Measurements from ENCODE around the gene RANBP1. TPM values are rescaled to one million over a fixed set of nuclear protein-coding genes. Genes with fewer than 3 reads are reported as not detected.
A peak's percentile ranks its signal among the peaks of the same experiment; 100 is the strongest.

The RANBP1 gene
- total RNA-seq, 2 experiments from 2014 or later: 359 to 372 TPM

DNA sequence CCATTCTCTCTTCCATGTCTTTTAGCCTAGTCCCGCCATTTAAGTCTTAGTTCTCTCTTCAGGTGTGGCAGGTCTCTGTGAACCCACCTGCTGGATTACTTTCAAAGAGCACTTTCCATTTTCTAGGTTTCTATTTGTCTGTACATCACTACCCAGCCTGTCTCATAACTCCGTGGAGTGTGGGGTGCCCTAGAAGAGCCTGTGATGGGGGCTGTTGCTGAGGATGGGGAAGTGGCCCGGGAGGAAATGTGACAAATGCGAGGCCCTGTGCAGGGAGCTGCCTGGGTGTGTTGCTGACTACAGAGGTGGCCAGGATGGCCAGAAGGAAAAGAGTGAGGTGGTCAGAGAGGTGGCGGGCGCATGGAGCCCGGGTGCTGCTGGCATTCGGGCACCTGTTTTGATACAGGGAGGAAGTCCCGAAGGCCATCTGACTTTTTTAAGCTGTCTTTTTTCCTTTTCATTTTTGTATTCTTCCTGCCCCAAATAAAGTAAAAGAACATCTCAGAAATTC is 25.1 kb upstream of the RANBP1 start:
- H3K27ac Mint-ChIP-seq: peak overlapping the region; percentile 46
- H3K36me3 Mint-ChIP-seq: peaks cover 87% of the 10 kb centered on the region
- ChIA-PET CTCF (interaction anchor here (1.9 kb wide), 1 partner anchor 9 kb away, joined by 5 read pairs; no protein-coding TSS in a partner anchor), POLR2A (interaction anchor here (1.3 kb wide), 1 partner anchor 18 kb away, joined by 3 read pairs; no protein-coding TSS in a partner anchor)
- DNase-seq: no peak
- peaks cover 42% of the 10 kb centered on the region for H3K4me1 Mint-ChIP-seq (ENCODE audit: low read depth)
- no peak overlapping the region for H3K4me3 Mint-ChIP-seq
- H3K27me3 Mint-ChIP-seq: no peaks in the 10 kb centered on the region
- intact Hi-C loops (cut with micrococcal nuclease): no loop called here
- no peaks in the 10 kb centered on the region for H3K9me3 Mint-ChIP-seq

DNA sequence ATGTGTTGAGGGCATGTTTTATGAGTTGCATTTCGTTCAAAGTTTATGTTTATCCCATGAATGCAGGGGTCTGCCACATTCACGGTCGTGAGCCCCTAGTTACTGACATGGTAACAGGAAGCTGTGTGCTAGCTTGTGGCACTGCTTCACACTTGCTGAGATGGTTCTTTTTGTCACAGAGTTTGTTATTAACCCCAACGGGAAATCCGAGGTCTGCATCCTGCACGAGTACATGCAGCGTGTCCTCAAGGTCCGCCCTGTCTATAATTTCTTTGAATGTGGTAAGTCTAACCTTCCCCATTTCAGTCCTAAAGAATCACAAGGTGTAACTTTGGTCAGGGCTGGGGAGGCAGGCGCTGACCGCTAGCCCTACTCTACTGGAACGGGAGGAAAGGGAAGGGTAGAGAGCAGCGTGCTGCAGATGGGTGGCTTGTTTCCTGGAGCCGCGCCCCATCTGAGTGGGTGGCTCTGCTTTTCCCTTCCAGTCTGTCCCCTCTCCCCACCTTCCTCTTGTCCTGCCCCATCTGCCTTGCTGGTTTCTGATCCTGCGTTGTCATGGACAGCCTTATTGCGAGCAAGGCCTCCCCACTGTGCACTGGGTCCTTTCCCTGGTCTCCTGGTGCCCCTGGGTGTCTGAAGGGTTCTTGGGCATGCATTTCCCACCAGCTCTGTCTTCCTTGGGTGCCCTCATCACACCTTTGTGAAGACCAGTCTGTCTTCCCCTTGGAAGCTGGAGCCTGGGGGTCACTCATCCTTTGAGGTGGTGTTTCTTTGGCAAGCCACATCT is 24.0 kb upstream of the RANBP1 start:
- peaks cover 87% of the 10 kb centered on the region for H3K36me3 Mint-ChIP-seq
- DNase-seq: no peak
- ChIA-PET POLR2A (interaction anchor here (1.3 kb wide), 1 partner anchor 17 kb away, joined by 3 read pairs; no protein-coding TSS in a partner anchor), CTCF (interaction anchor here (0.9 to 1.1 kb wide), 2 partner anchors 20 to 360 kb away, joined by 3 read pairs; no protein-coding TSS in a partner anchor)
- no peaks in the 10 kb centered on the region for H3K27me3 Mint-ChIP-seq
- H3K9me3 Mint-ChIP-seq: peaks cover 2% of the 10 kb centered on the region
- no peak overlapping the region for H3K4me3 Mint-ChIP-seq
- intact Hi-C loops (cut with micrococcal nuclease): no loop called here
- no peak overlapping the region for H3K27ac Mint-ChIP-seq
- peaks cover 44% of the 10 kb centered on the region for H3K4me1 Mint-ChIP-seq (ENCODE audit: low read depth)

- Mint-ChIP-seq H3K4me3 (no peak overlapping the region), H3K4me1 (ENCODE audit: low read depth) (peaks cover 50% of the 10 kb centered on the region), H3K27me3 (no peaks in the 10 kb centered on the region), H3K36me3 (peaks cover 87% of the 10 kb centered on the region), H3K27ac (no peak overlapping the region), H3K9me3 (peaks cover 2% of the 10 kb centered on the region)
- intact Hi-C loops (cut with micrococcal nuclease): no loop called here
- POLR2A ChIA-PET: no interaction called here
- CTCF ChIA-PET: interaction anchor here (0.9 to 1.1 kb wide), 2 partner anchors 19 to 361 kb away, joined by 3 read pairs; no protein-coding TSS in a partner anchor
- DNase-seq: no peak
These were observed 23.4 kb upstream of the RANBP1 start for GRCh38 chr22:20092477-20092854.

DNA sequence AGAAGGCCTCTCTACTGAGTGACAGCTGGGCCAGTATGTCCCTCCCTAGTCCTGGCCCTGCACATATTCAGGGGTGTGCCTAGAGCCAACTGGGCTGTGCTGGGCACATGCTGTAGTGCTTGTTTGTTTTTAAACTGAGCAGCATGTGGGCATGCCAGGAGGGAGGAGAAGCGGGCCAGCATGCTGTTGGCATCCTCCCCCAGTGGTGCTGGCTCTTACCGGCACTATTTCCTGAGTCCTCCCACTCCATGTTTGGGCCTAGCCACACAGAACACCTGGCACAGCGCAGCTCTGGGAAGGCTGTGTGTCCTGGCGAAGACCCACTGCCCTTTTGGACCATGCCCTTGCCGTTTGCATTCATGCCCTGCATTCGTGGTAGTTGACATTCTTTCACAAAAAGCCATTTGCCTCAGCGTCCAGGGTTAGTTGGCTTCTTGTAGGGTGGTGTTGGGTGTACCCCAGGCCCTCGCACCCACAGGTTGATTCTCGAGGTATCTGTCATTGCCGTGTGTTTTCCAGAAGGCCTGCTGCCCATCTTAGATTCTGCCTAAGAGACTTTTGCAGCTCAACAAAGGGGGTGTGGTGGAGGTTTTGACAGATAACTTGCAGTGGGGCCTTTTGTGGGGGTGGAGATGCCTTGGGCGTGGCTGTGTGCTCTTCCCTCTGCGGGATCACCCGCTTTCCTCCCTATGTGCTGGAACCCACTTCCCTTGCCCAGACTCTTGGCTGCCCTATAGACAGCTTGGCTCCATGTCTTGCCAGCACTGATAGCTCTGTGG is 22.3 kb upstream of the RANBP1 start:
- Mint-ChIP-seq H3K36me3 (peaks cover 83% of the 10 kb centered on the region), H3K27ac (peak overlapping the region; percentile 38), H3K9me3 (peaks cover 2% of the 10 kb centered on the region), H3K27me3 (no peaks in the 10 kb centered on the region), H3K4me3 (no peak overlapping the region), H3K4me1 (ENCODE audit: low read depth) (peaks cover 56% of the 10 kb centered on the region)
- intact Hi-C loops (cut with micrococcal nuclease): no loop called here
- ChIA-PET CTCF (interaction anchor here (1.0 kb wide), 1 partner anchor 122 kb away, joined by 3 read pairs; no protein-coding TSS in a partner anchor), POLR2A (no interaction called here)
- no peak for DNase-seq

- Mint-ChIP-seq H3K9me3 (peaks cover 2% of the 10 kb centered on the region), H3K27ac (peak overlapping the region; percentile 38), H3K4me1 (ENCODE audit: low read depth) (peaks cover 63% of the 10 kb centered on the region), H3K27me3 (no peaks in the 10 kb centered on the region), H3K4me3 (no peak overlapping the region), H3K36me3 (peaks cover 78% of the 10 kb centered on the region)
- DNase-seq: no peak
- ChIA-PET CTCF (interaction anchor here (1.0 kb wide), 1 partner anchor 123 kb away, joined by 3 read pairs; no protein-coding TSS in a partner anchor), POLR2A (no interaction called here)
- intact Hi-C loops (cut with micrococcal nuclease): no loop called here
These were observed 21.6 kb upstream of the RANBP1 start for GRCh38 chr22:20094197-20094807.

- Mint-ChIP-seq H3K27me3 (no peaks in the 10 kb centered on the region), H3K4me1 (ENCODE audit: low read depth) (peaks cover 73% of the 10 kb centered on the region), H3K36me3 (peaks cover 77% of the 10 kb centered on the region), H3K27ac (peak overlapping the region; percentile 69), H3K9me3 (peaks cover 2% of the 10 kb centered on the region), H3K4me3 (no peak overlapping the region)
- ChIA-PET POLR2A (no interaction called here), CTCF (interaction anchor here (0.8 to 1.4 kb wide), 3 partner anchors 9 to 138 kb away, joined by 3 to 5 read pairs (median 3); no protein-coding TSS in a partner anchor)
- DNase-seq: peak; percentile 58
- intact Hi-C loops (cut with micrococcal nuclease): no loop called here
These were observed 20.4 kb upstream of the RANBP1 start for GRCh38 chr22:20095521-20095920.

- no peaks in the 10 kb centered on the region for H3K27me3 Mint-ChIP-seq
- H3K4me1 Mint-ChIP-seq (ENCODE audit: low read depth): peaks cover 76% of the 10 kb centered on the region
- intact Hi-C loops (cut with micrococcal nuclease): no loop called here
- CTCF ChIA-PET: interaction anchor here (0.8 to 1.4 kb wide), 2 partner anchors 14 to 20 kb away, joined by 3 to 5 read pairs; partner anchors contain the start of gene TRMT2A
- POLR2A ChIA-PET: interaction anchor here (0.8 kb wide), 1 partner anchor 16 kb away, joined by 3 read pairs; no protein-coding TSS in a partner anchor
- no peak for DNase-seq
- H3K4me3 Mint-ChIP-seq: no peak overlapping the region
- peaks cover 2% of the 10 kb centered on the region for H3K9me3 Mint-ChIP-seq
- H3K36me3 Mint-ChIP-seq: peaks cover 65% of the 10 kb centered on the region
- no peak overlapping the region for H3K27ac Mint-ChIP-seq
These were observed 19.1 kb upstream of the RANBP1 start for GRCh38 chr22:20096574-20097420.

GRCh38 chr22:20099099-20099711 is 16.7 kb upstream of the RANBP1 start:
- Mint-ChIP-seq H3K27me3 (no peaks in the 10 kb centered on the region), H3K27ac (peak overlapping the region; percentile 94), H3K4me1 (ENCODE audit: low read depth) (peaks cover 71% of the 10 kb centered on the region), H3K4me3 (no peak overlapping the region), H3K9me3 (peaks cover 2% of the 10 kb centered on the region), H3K36me3 (peaks cover 51% of the 10 kb centered on the region)
- ChIA-PET POLR2A (no interaction called here), CTCF (no interaction called here)
- DNase-seq: no peak
- intact Hi-C loops (cut with micrococcal nuclease): no loop called here

DNA sequence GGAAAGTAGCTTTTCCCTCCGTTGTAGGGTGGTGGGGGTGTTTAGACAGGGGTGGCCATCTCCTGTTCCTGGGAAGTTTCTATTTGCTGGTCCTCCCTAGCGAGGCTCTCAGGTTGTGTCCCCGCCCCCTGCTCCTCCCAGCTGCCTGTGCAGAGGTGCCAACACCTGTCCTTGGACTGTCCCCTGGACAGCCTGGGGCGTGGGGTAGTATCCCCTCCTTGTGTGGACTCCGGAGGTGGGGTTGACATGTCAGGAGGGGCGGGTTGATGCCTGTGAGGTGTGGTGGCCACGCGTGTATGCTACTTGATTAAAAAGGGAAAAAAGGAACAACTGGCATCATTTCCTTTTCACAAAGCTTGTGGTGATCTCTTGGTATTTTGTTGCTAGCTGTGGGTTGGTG is 14.3 kb upstream of the RANBP1 start:
- no peak overlapping the region for H3K4me3 Mint-ChIP-seq
- H3K4me1 Mint-ChIP-seq (ENCODE audit: low read depth): peaks cover 50% of the 10 kb centered on the region
- ChIA-PET POLR2A (interaction anchor here (0.6 to 1.3 kb wide), 2 partner anchors 14 to 16 kb away, joined by 3 to 7 read pairs; partner anchors contain the start of genes RANBP1 and TRMT2A), CTCF (interaction anchor here (0.6 to 1.6 kb wide), 3 partner anchors 9 to 23 kb away, joined by 3 to 6 read pairs (median 4); no protein-coding TSS in a partner anchor)
- DNase-seq: no peak
- intact Hi-C loops (cut with micrococcal nuclease): no loop called here
- peaks cover 30% of the 10 kb centered on the region for H3K36me3 Mint-ChIP-seq
- no peaks in the 10 kb centered on the region for H3K27me3 Mint-ChIP-seq
- H3K9me3 Mint-ChIP-seq: no peaks in the 10 kb centered on the region
- H3K27ac Mint-ChIP-seq: peak overlapping the region; percentile 66

- Mint-ChIP-seq H3K9me3 (no peaks in the 10 kb centered on the region), H3K4me1 (ENCODE audit: low read depth) (peaks cover 47% of the 10 kb centered on the region), H3K27me3 (no peaks in the 10 kb centered on the region), H3K4me3 (no peak overlapping the region), H3K27ac (peak overlapping the region; percentile 62), H3K36me3 (peaks cover 24% of the 10 kb centered on the region)
- no peak for DNase-seq
- POLR2A ChIA-PET: interaction anchor here (0.6 kb wide), 1 partner anchor 15 kb away, joined by 3 read pairs; the partner anchor contains the start of gene TRMT2A
- intact Hi-C loops (cut with micrococcal nuclease): no loop called here
- CTCF ChIA-PET: interaction anchor here (0.7 kb wide), 1 partner anchor 50 kb away, joined by 3 read pairs; no protein-coding TSS in a partner anchor
These were observed 13.6 kb upstream of the RANBP1 start for GRCh38 chr22:20102203-20102780.
